Endodermal cell (in vitro differentiated cells): ENCODE results near the gene HES7. TPM values are rescaled to one million over a fixed set of nuclear protein-coding genes. Genes with fewer than 3 reads are reported as not detected.

Source experiments
- DNase-seq: peaks from one replicate; pipeline ENCODE4 v3.0.0-alpha.2; 2017
- H3K27ac ChIP-seq: 2 replicates; pipeline ENCODE4 v1.5.1; 2013; ENCODE audit warnings: mild to moderate bottlenecking, low read depth, low read length, moderate library complexity
- H3K27me3 ChIP-seq: 2 replicates; pipeline ENCODE4 v1.6.1; 2013; ENCODE audit warnings: mild to moderate bottlenecking, low read length, moderate library complexity; ENCODE audit not compliant: insufficient read depth, control insufficient read depth, poor library complexity, severe bottlenecking
- H3K36me3 ChIP-seq: 2 replicates; pipeline ENCODE4 v1.7.0; 2013; ENCODE audit warnings: mild to moderate bottlenecking, low read length, moderate library complexity; ENCODE audit not compliant: control insufficient read depth, insufficient read depth
- H3K4me1 ChIP-seq: one replicate; pipeline ENCODE4 v1.7.0; 2013; ENCODE audit warnings: low read length; ENCODE audit not compliant: control insufficient read depth, insufficient read depth
- H3K4me3 ChIP-seq: 2 replicates; pipeline ENCODE4 v1.5.1; 2013; ENCODE audit warnings: mild to moderate bottlenecking, low read length, moderate library complexity
- H3K9ac ChIP-seq: 2 replicates; pipeline ENCODE4 v1.6.1; 2013; ENCODE audit warnings: mild to moderate bottlenecking, low read length, moderate library complexity; ENCODE audit not compliant: poor library complexity, severe bottlenecking; ENCODE audit errors: extremely low read depth
- H3K9me3 ChIP-seq: 2 replicates; pipeline ENCODE4 v1.6.1; 2013; ENCODE audit warnings: mild to moderate bottlenecking, low read length, moderate library complexity; ENCODE audit not compliant: control insufficient read depth
- H3K27ac Mint-ChIP-seq: 2 replicates; pipeline ENCODE4 v1.8.0; 2020; ENCODE audit warnings: mixed read lengths
- H3K27me3 Mint-ChIP-seq: 2 replicates; pipeline ENCODE4 v1.8.0; 2021; ENCODE audit warnings: mild to moderate bottlenecking, mixed read lengths; ENCODE audit not compliant: insufficient read depth
- H3K36me3 Mint-ChIP-seq: 2 replicates; pipeline ENCODE4 v1.8.0; 2020; ENCODE audit warnings: low read depth, mixed read lengths
- H3K4me1 Mint-ChIP-seq: 2 replicates; pipeline ENCODE4 v1.8.0; 2020; ENCODE audit warnings: mixed read lengths
- H3K4me3 Mint-ChIP-seq: 2 replicates; pipeline ENCODE4 v1.8.0; 2020; ENCODE audit warnings: mild to moderate bottlenecking, moderate library complexity, mixed read lengths
- H3K9me3 Mint-ChIP-seq: 2 replicates; pipeline ENCODE4 v1.8.0; 2020; ENCODE audit warnings: mild to moderate bottlenecking, mixed read lengths
- whole genome bisulfite sequencing, 2 experiments: methylation state at CpG; one replicate each; pipeline versions ENCODE4 v1.1.5 to v1.1.7; 2013; ENCODE audit warnings: missing lambda C conversion rate in 2 of 2, mixed read lengths in 1 of 2; ENCODE audit not compliant: insufficient coverage in 1 of 2, insufficient read length in 1 of 2; 5-methylcytosine and 5-hydroxymethylcytosine counted together
- total RNA-seq, 2 donors: library from RNA; stranded (reverse); fragmentation: NEBNext Ultra II Directional in 1 of 2; extraction: Animal tissue kit (Norgen Biotek cat#: 25700) in 1 of 2; gene quantifications; 2 replicates in 1 of 2; 3 replicates in 1 of 2; pipeline ENCODE4 v1.2.1, GENCODE V29; 2021
- TF ChIP-seq, protein P1 (sequence below): fragments of 200-600 bp; sonication (generic); conservative IDR thresholded peaks from 2 replicates; pipeline ENCODE4 v1.5.0; 2021; ENCODE audit warnings: antibody characterized with exemption, mild to moderate bottlenecking

HES7 gene
- total RNA-seq, 2 donors from 2014 or later = 0.40 to 2.2 TPM

DNA sequence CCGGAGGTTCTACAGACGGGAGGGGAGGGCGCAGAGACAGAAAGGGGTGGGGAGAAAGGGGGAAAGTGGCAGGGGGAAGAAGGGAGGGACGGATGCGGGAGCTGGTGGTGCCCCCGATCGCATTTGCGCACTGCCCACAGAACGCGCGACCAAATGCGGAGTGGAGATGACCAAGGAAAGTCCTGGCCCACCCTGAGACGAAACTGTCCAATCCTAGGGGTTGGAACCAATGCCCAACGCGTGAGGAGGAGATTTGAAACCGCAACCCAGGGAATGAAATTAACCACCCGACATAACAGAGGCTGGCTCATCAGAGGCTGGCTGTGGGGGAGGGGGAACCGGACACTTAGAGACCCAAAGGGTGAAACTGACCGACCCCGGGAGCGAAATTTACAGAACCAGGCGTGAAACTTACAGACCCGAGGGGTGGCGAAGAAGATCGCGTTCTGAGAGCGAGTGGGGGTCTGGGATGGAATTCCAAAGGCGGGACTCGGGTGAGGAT is 1.4 kb downstream of the HES7 start:
- peak overlapping the region; percentile 91 for H3K4me3 ChIP-seq
- no peaks in the 10 kb centered on the region for H3K36me3 ChIP-seq
- Mint-ChIP-seq H3K36me3 (no peaks in the 10 kb centered on the region), H3K27ac (no peak overlapping the region), H3K9me3 (no peaks in the 10 kb centered on the region), H3K4me3 (peak overlapping the region; percentile 83), H3K4me1 (peaks cover 29% of the 10 kb centered on the region), H3K27me3 (peaks cover 63% of the 10 kb centered on the region)
- no peak overlapping the region for H3K27ac ChIP-seq
- no peaks in the 10 kb centered on the region for H3K4me1 ChIP-seq
- 0 to 1% methylated on average over 26 to 29 of the region's 29 CpGs for WGBS, 2 experiments
- H3K27me3 ChIP-seq = peaks cover 53% of the 10 kb centered on the region
- TF ChIP-seq, protein P1, sequence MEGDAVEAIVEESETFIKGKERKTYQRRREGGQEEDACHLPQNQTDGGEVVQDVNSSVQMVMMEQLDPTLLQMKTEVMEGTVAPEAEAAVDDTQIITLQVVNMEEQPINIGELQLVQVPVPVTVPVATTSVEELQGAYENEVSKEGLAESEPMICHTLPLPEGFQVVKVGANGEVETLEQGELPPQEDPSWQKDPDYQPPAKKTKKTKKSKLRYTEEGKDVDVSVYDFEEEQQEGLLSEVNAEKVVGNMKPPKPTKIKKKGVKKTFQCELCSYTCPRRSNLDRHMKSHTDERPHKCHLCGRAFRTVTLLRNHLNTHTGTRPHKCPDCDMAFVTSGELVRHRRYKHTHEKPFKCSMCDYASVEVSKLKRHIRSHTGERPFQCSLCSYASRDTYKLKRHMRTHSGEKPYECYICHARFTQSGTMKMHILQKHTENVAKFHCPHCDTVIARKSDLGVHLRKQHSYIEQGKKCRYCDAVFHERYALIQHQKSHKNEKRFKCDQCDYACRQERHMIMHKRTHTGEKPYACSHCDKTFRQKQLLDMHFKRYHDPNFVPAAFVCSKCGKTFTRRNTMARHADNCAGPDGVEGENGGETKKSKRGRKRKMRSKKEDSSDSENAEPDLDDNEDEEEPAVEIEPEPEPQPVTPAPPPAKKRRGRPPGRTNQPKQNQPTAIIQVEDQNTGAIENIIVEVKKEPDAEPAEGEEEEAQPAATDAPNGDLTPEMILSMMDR = no peak
- DNase-seq = peak; percentile 82
- H3K9ac ChIP-seq = no peak overlapping the region
- H3K9me3 ChIP-seq = no peaks in the 10 kb centered on the region

DNA sequence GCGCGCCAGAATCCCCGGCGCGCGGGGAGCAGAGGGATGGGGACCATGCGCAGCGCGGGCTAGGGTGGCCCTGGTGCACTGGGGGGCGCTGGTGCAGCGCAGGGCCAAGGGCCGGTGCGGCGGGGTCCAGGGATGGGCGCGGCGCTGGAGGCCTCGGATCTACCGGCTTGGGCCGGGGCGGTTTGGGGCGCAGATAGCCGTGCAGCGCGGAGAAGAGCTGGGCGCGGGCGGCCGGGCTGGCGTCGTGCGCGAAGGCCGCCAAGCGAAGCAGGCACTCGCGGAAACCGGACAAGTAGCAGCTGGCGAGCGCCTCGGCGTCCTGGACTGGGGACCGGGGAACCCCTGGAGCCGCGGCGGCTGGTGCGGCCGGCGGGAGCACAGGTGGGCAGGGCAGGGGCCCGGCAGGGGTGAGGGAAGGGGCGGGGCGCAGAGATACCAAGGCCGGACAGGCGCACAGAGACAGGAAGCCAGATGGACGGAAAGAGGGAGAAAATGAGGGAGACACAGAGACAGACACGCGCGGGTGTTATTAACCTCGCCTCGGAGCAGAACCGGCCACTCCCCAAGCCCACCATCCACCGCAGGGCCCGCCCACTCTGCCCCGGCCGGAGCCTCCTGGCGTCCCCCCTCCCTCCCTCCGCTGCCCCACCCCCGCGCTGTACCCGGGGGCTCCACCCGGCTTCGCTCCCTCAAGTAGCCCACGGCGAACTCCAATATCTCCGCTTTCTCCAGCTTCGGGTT is 2.1 kb downstream of the HES7 start:
- Mint-ChIP-seq H3K36me3 (no peaks in the 10 kb centered on the region), H3K4me3 (peak overlapping the region; percentile 83), H3K27ac (no peak overlapping the region), H3K9me3 (no peaks in the 10 kb centered on the region), H3K4me1 (peaks cover 26% of the 10 kb centered on the region), H3K27me3 (peaks cover 63% of the 10 kb centered on the region)
- Histone ChIP-seq H3K27me3 (peaks cover 53% of the 10 kb centered on the region), H3K4me3 (peak overlapping the region; percentile 91), H3K9me3 (no peaks in the 10 kb centered on the region), H3K36me3 (no peaks in the 10 kb centered on the region), H3K9ac (no peak overlapping the region), H3K27ac (no peak overlapping the region), H3K4me1 (no peaks in the 10 kb centered on the region)
- peak; percentile 96 for DNase-seq
- 0% methylated on average over 17 to 72 of the region's 76 CpGs for WGBS, 2 experiments
- TF ChIP-seq, protein P1 = peak; percentile 79

DNA sequence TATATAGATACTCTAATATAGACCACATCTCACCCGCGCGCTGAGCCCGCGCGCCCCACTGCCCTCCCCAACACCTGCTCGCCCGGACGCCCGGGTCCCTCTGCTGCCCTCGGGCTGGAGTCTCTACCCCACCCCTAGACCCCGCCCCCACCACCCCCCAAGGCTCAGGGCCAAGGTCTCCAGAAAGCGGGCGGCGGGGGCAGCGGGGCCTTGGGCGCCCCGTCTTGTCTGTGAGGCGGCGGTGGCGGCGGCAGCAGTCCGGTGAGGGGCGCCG is 2.6 kb downstream of the HES7 start:
- no peak for DNase-seq
- no peaks in the 10 kb centered on the region for H3K9me3 Mint-ChIP-seq
- Histone ChIP-seq H3K4me3 (peak overlapping the region; percentile 91), H3K9ac (no peak overlapping the region), H3K9me3 (no peaks in the 10 kb centered on the region), H3K36me3 (no peaks in the 10 kb centered on the region), H3K4me1 (no peaks in the 10 kb centered on the region), H3K27ac (no peak overlapping the region), H3K27me3 (peaks cover 56% of the 10 kb centered on the region)
- H3K27ac Mint-ChIP-seq = no peak overlapping the region
- H3K27me3 Mint-ChIP-seq = peaks cover 65% of the 10 kb centered on the region
- WGBS, 2 experiments = 0% methylated on average over 3 to 13 of the region's 25 CpGs
- peak overlapping the region; percentile 83 for H3K4me3 Mint-ChIP-seq
- peaks cover 23% of the 10 kb centered on the region for H3K4me1 Mint-ChIP-seq
- TF ChIP-seq, protein P1 = no peak
- no peaks in the 10 kb centered on the region for H3K36me3 Mint-ChIP-seq
